GM12874 (cell line): ENCODE measurements around the gene LRRC58.

Experiments used
- TF ChIP-seq, protein P1 (sequence below): IDR thresholded peaks from 2 replicates; pipeline ENCODE4 v1.5.1; 2011; ENCODE audit warnings: low read depth, mild to moderate bottlenecking, control low read depth, low read length, moderate library complexity; ENCODE audit not compliant: insufficient read depth

Gene LRRC58

DNA sequence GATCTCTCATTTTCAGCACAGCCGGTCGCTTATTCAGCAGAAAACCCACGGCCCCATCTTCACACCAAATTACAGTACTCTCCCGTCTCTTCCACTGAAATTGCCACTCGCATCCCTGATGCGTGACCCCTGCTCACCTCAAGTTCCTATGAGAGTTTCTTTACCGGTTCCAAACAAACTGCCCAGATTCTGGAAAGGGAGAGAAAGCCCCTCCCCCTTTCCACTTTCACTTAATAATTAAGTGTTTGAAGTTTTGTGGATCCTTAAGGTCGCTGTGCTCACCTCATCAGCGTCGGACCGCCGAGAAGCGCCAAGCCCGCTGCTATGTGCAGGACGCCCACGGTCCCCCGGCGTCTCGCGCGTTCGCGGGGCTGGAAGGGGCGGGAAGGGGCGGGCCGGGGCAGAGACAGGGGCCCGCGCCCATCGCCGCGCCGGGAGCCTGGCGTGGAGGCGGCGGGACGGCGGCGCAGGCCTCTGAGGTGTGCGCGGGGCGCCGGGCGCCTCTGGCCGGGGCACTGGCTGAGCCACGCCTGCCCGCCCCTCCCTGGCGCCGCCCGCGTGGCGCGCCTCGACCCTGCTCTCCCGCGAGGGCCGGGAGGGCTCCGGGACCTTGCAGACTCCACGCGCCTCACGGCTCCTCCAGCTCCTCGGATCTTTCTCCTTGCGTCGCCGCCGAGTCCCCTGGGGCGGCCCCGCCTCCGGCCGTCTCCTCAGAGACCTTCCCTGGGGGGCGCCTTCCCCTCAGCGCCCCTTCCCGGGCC, 64.2 kb downstream of the LRRC58 start, which contains the start of gene GPR156:
GPR156 (minus strand) TSS at position 476 of the 761 bp plus-strand sequence. CDS start 41,124 bp downstream, outside the sequence.
- TF ChIP-seq, protein P1, sequence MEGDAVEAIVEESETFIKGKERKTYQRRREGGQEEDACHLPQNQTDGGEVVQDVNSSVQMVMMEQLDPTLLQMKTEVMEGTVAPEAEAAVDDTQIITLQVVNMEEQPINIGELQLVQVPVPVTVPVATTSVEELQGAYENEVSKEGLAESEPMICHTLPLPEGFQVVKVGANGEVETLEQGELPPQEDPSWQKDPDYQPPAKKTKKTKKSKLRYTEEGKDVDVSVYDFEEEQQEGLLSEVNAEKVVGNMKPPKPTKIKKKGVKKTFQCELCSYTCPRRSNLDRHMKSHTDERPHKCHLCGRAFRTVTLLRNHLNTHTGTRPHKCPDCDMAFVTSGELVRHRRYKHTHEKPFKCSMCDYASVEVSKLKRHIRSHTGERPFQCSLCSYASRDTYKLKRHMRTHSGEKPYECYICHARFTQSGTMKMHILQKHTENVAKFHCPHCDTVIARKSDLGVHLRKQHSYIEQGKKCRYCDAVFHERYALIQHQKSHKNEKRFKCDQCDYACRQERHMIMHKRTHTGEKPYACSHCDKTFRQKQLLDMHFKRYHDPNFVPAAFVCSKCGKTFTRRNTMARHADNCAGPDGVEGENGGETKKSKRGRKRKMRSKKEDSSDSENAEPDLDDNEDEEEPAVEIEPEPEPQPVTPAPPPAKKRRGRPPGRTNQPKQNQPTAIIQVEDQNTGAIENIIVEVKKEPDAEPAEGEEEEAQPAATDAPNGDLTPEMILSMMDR, result no peak

DNA sequence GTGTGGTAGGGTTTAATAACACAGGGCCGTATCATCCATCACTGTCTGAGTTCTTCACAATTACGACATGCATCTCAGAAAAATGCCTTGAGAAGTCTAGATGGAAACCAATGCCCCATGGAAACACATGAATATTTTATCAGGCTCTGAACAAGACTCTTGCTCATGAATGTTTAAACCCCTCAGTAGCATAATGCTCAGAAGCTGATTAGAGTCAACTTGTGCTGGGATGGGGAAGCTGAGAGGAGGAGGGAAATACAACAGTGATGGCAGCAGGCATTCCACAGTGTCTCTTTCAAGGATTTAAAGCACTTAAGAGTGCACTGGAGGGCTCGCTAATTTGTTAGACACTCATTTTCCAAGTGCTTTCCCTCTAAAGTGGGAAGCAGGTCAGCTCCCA, 67.9 kb downstream of the LRRC58 start:
- TF ChIP-seq, protein P1, result no peak

DNA sequence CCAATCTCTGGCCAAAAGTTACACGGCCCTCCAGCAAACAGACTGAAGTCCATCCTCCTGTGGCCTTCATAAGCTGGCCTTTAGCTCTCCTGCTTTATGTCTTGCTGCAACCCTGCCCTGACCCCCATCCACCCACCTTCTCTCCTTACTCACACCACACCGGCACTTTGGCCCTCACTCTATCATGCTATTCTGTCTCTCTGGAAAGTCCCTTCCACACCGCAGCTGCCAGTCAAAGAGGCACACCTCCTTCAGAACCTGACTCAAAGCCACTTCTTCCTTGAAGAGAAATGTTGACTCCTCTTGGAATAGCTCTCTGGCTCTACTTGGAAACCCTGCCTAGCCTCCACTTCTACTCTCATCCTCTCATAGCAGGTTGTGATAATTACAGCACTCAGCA, 68.6 kb downstream of the LRRC58 start:
- TF ChIP-seq, protein P1, result no peak

DNA sequence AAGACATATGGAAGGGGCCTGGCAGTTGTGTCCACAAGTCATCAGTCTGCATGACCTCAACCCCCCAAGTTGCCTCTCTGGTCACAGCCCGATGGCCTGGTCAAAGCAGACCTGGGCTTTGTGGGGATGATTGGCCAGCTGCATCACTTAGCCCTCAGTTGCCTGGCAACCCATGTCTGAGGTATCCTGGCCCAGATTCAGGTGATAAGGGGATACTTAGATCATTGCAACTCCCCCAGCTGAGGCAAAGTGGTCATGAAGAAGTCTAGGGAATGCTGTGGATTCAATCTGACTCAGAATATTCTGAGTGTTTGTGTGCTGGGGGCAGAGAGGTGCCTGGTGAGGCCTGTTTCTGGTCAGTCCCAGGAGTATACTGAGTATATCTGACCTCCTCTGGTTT, 69.1 kb downstream of the LRRC58 start:
- TF ChIP-seq, protein P1, result no peak

DNA sequence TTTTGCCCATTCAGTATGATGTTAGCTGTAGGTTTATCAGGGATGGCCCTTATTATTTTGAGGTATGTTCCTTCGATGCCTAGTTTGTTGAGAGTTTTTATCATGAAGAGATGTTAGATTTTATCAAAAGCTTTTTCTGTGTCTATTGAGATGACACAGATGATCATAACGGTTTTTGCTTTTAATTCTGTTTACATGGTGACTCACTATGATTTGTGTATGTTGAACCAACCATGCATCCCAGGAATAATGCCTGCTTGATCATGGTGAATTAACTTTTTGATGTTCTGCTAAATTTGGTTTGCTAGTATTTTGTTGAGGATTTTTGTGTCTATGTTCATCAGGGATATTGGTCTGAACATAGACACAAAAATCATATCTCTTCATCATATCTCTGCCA, 72.4 kb downstream of the LRRC58 start:
- TF ChIP-seq, protein P1, result no peak

DNA sequence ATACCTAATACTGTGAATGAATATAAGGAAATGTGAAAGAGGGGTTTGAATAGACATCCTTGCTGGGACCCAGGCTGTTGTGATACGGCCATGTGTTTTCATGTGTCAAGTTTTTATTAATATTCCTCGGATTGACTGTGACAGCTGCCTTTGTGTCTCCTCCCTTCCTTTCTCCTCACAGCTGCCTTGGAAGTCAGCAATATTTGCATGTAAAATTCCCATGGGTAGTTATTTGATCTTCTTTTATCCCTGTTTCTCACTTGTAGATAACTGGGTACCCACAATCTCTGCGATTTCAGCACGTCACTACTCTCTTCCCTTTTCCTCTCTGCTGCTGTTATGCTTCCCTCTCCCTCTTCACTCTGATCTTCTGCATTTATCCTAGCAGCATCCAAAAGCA, 73.5 kb downstream of the LRRC58 start:
- TF ChIP-seq, protein P1, result no peak

DNA sequence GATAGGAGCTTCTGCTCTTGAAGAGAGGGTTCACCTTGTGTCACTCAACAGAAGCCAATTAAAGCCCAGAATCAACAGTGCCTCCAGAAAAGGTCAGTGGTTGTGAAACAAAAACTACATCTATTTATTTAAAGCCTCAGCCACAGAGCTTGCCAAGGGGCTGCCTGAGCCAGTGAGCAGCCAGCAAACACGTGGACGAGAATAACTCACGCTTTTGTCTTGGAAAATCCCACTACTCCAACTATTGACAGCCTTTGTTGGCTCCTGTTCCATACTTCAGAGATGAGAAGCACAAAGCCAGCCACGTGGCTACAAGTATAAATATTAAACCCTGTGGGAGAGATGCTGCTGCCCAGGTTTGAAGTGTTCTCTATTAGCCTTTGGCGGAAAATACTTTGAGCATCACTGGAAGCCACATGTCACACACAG, 74.4 kb downstream of the LRRC58 start:
- TF ChIP-seq, protein P1, result no peak
